RWPE1 (cell line): ENCODE measurements around the gene FRMD8.
A peak's percentile ranks its signal among the peaks of the same experiment; 100 is the strongest.
"Not testable (repeated sequence)": the region's sequence is repeated elsewhere in the genome, so short reads cannot be mapped to it uniquely, and the experiment has no call there.

Experiments
- CTCF ChIA-PET: fragments of 350-600 bp; sonication (Branson Sonifier 250); formaldehyde crosslinking; extraction: SDS; loops from one replicate; lab custom pipeline; 2021; lab: Yijun Ruan, JAX
- POLR2A ChIA-PET: fragments of 400-600 bp; formaldehyde crosslinking; extraction: SDS; loops from one replicate; lab custom pipeline; 2020; ENCODE audit warnings: antibody characterized with exemption; ENCODE audit not compliant: low non-redundant PET; lab: Yijun Ruan, JAX
- DNase-seq: peaks from one replicate; pipeline ENCODE4 v3.0.0; 2012; ENCODE audit warnings: low spot score
- H3K27ac ChIP-seq: fragments of 450-650 bp; 2 replicates; pipeline ENCODE4 v1.5.1; 2017
- CTCF ChIP-seq: fragments of 450-650 bp; conservative IDR thresholded peaks from 2 replicates; pipeline ENCODE4 v1.5.1; 2017; ENCODE audit warnings: low read depth, mild to moderate bottlenecking

FRMD8 gene

GRCh38 chr11:65404210-65404609 lies 17.8 kb downstream of the FRMD8 start:
- ChIA-PET POLR2A (interaction anchor here (0.6 kb wide), 1 partner anchor 20 kb away, joined by 3 read pairs; no protein-coding TSS in a partner anchor), CTCF (interaction anchor here (0.8 to 3.1 kb wide), 2 partner anchors 12 to 45 kb away, joined by 3 to 19 read pairs; no protein-coding TSS in a partner anchor)
- DNase-seq = no peak
- TF ChIP-seq CTCF = no peak
- H3K27ac ChIP-seq = peak overlapping the region; percentile 32

- no peak for DNase-seq
- TF ChIP-seq CTCF = no peak
- CTCF ChIA-PET = interaction anchor here (0.8 to 3.1 kb wide), 2 partner anchors 11 to 46 kb away, joined by 3 to 19 read pairs; no protein-coding TSS in a partner anchor
- POLR2A ChIA-PET = interaction anchor here (0.6 kb wide), 1 partner anchor 19 kb away, joined by 3 read pairs; no protein-coding TSS in a partner anchor
- peak overlapping the region; percentile 32; the same call in 1 of the 2 replicates for H3K27ac ChIP-seq
Observed at GRCh38 chr11:65404638-65405339, 18.4 kb downstream of the FRMD8 start.

GRCh38 chr11:65410936-65411680 lies 24.7 kb downstream of the FRMD8 start:
- ChIA-PET POLR2A (no interaction called here), CTCF (interaction anchor here (0.6 kb wide), 1 partner anchor 199 kb away, joined by 4 read pairs; no protein-coding TSS in a partner anchor)
- TF ChIP-seq CTCF = no peak
- H3K27ac ChIP-seq = 0 out of 2 replicates have a peak overlapping the region, but pooled peaks have one; percentile 37
- no peak for DNase-seq

- CTCF ChIA-PET = no interaction called here
- no peak for TF ChIP-seq CTCF
- no peak for DNase-seq
- POLR2A ChIA-PET = no interaction called here
- H3K27ac ChIP-seq = peak overlapping the region; percentile 37; the same call in 1 of the 2 replicates
Observed at GRCh38 chr11:65411681-65412070, 25.2 kb downstream of the FRMD8 start.

GRCh38 chr11:65412271-65413076 lies 26.0 kb downstream of the FRMD8 start:
- POLR2A ChIA-PET = interaction anchor here (0.7 kb wide), 1 partner anchor 515 kb away, joined by 3 read pairs; no protein-coding TSS in a partner anchor
- peak overlapping the region; percentile 37 for H3K27ac ChIP-seq
- CTCF ChIA-PET = no interaction called here
- no peak for DNase-seq
- TF ChIP-seq CTCF = no peak

- peak overlapping the region; percentile 100 for H3K27ac ChIP-seq
- CTCF ChIA-PET, POLR2A ChIA-PET, DNase-seq: not testable (repeated sequence)
Observed at GRCh38 chr11:65413077-65413664, 26.7 kb downstream of the FRMD8 start.
